ENCODE data around the gene CHAT. TPM values are rescaled to one million over a fixed set of nuclear protein-coding genes. Genes with fewer than 3 reads are reported as not detected.

CHAT gene
- total and polyA plus RNA-seq, 2 experiments from 2014 or later: not detected

DNA sequence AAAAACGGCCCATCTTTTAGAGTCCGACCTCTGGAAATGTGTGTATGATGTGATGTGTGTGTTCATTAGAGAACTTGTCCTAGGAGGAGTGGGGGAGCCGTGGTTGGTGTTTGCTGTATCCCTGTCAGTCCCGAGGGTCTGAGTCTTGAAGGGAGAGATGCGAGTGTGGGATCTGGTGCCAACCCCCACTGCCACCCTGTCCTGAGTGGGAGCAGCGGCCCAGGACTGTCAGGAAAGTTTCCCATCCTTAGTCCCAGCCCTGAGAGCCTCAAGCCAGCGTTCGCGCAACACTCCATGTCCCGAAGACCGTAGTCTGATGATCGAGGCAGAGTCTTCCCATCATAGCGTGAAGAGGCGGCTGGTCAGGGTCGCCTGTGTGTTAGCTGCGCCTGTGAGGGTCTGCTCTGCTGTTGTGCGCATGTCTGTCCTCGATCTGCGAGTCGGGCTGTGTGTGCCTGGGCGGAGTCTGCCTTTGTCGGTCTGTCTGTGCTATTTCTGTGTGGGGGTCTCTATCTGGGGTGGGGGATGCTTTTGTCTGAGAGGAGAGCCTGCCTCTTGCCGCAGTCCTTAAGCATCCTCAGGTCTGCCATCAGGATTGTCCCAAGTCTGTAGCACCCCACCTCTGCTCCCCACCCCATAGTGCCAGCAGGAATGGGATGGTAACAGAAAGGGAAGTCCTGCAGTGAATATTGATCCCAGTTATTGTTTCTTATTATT, 514 bp upstream of the CHAT start:
- H3K79me2 ChIP-seq (ENCODE audit: insufficient read depth): no peaks in the 10 kb centered on the region
- no peak overlapping the region for H2AFZ ChIP-seq
- TF ChIP-seq EZH2phosphoT487 (IDR thresholded peaks at IDR 0.05; ENCODE audit: insufficient read depth, low read depth) (0 out of 2 replicates have a peak, but pooled peaks have one; percentile 7), EZH2 (IDR thresholded peaks at IDR 0.05; ENCODE audit: insufficient read depth, poor library complexity, severe bottlenecking) (peak; percentile 76)
- no peak for DNase-seq
- in situ Hi-C loops (cut with MboI): no loop called here
- H3K27me3 ChIP-seq (replicated peaks; ENCODE audit: insufficient read depth): peaks cover 84% of the 10 kb centered on the region
- no peaks in the 10 kb centered on the region for H3K4me1 ChIP-seq (ENCODE audit: insufficient read depth)
- H4K20me1 ChIP-seq (ENCODE audit: insufficient read depth): no peaks in the 10 kb centered on the region
- no peaks in the 10 kb centered on the region for H3K9me3 ChIP-seq (ENCODE audit: low read depth)
- H3K9ac ChIP-seq: no peak overlapping the region
- H3K27ac ChIP-seq: no peak overlapping the region
- H3F3A ChIP-seq (ENCODE audit: insufficient read depth): no peaks in the 10 kb centered on the region
- H3K36me3 ChIP-seq (ENCODE audit: low read depth): no peaks in the 10 kb centered on the region
- 6 to 18% methylated on average over 20 to 23 of the region's 23 CpGs for WGBS, 2 experiments (ENCODE audit: low coverage in 1 of 2, low lambda C conversion rate in 2 of 2, missing lambda C conversion rate in 2 of 2)
- H3K4me2 ChIP-seq (ENCODE audit: unreplicated experiment): no peak overlapping the region
- H3K9me2 ChIP-seq (ENCODE audit: insufficient read depth): no peaks in the 10 kb centered on the region
- H3K4me3 ChIP-seq: no peak overlapping the region

GRCh38 chr10:49614242-49615198, 683 bp downstream of the CHAT start:
- in situ Hi-C loops (cut with MboI): no loop called here
- 2 to 3% methylated on average over 31 to 47 of the region's 49 CpGs for WGBS, 2 experiments (ENCODE audit: low coverage in 1 of 2, low lambda C conversion rate in 2 of 2, missing lambda C conversion rate in 2 of 2)

DNA sequence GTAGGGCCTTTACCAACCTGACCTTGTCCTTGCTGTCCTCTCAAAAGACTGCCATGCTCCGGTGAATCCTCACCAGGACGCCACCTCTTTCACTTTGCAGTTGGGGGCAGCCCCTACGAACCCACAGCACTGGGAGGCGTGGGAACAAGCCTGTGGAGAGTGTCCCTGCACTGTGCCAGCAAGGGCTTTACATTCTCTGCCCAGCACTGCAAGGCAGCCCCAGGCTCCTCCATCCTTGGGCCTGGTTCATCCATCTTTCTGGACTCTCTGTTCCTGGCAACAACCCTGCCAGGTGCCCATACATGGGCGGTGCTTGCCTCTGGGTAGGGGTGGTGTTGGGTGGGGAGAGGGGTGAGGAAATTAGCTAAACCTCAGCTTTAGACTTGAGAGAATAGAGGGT, 1.4 kb downstream of the CHAT start:
- no peak overlapping the region for H3K4me3 ChIP-seq
- in situ Hi-C loops (cut with MboI): no loop called here
- no peak overlapping the region for H3K9ac ChIP-seq

More at GRCh38 chr10:49614242-49615198, 683 bp downstream of the CHAT start:
- no peak for DNase-seq
- no peaks in the 10 kb centered on the region for H3K4me1 ChIP-seq (ENCODE audit: insufficient read depth)
- no peaks in the 10 kb centered on the region for H3K9me2 ChIP-seq (ENCODE audit: insufficient read depth)
- H3K79me2 ChIP-seq (ENCODE audit: insufficient read depth): no peaks in the 10 kb centered on the region
- TF ChIP-seq EZH2phosphoT487 (IDR thresholded peaks at IDR 0.05; ENCODE audit: insufficient read depth, low read depth) (no peak), EZH2 (IDR thresholded peaks at IDR 0.05; ENCODE audit: insufficient read depth, poor library complexity, severe bottlenecking) (peak; percentile 92)
- H3K27ac ChIP-seq: no peak overlapping the region
- no peak overlapping the region for H2AFZ ChIP-seq
- no peaks in the 10 kb centered on the region for H3K9me3 ChIP-seq (ENCODE audit: low read depth)
- peaks cover 83% of the 10 kb centered on the region for H3K27me3 ChIP-seq (replicated peaks; ENCODE audit: insufficient read depth)
- no peak overlapping the region for H3K4me3 ChIP-seq
- H3K9ac ChIP-seq: no peak overlapping the region
- no peak overlapping the region for H3K4me2 ChIP-seq (ENCODE audit: unreplicated experiment)
- no peaks in the 10 kb centered on the region for H3F3A ChIP-seq (ENCODE audit: insufficient read depth)
- no peaks in the 10 kb centered on the region for H3K36me3 ChIP-seq (ENCODE audit: low read depth)
- H4K20me1 ChIP-seq (ENCODE audit: insufficient read depth): no peaks in the 10 kb centered on the region

GRCh38 chr10:49615721-49616120, 1.9 kb downstream of the CHAT start:
- H3K4me1 ChIP-seq (ENCODE audit: insufficient read depth): no peaks in the 10 kb centered on the region
- H3K36me3 ChIP-seq (ENCODE audit: low read depth): no peaks in the 10 kb centered on the region
- in situ Hi-C loops (cut with MboI): no loop called here
- H3K27ac ChIP-seq: no peak overlapping the region
- H2AFZ ChIP-seq: no peak overlapping the region
- no peak overlapping the region for H3K9ac ChIP-seq
- H3F3A ChIP-seq (ENCODE audit: insufficient read depth): no peaks in the 10 kb centered on the region
- no peaks in the 10 kb centered on the region for H4K20me1 ChIP-seq (ENCODE audit: insufficient read depth)
- no peak overlapping the region for H3K4me2 ChIP-seq (ENCODE audit: unreplicated experiment)
- DNase-seq: no peak
- WGBS, 2 experiments (ENCODE audit: low coverage in 1 of 2, low lambda C conversion rate in 2 of 2, missing lambda C conversion rate in 2 of 2): 46 to 69% methylated on average over 5 of the region's 5 CpGs
- peaks cover 84% of the 10 kb centered on the region for H3K27me3 ChIP-seq (replicated peaks; ENCODE audit: insufficient read depth)
- H3K9me2 ChIP-seq (ENCODE audit: insufficient read depth): no peaks in the 10 kb centered on the region
- TF ChIP-seq EZH2 (IDR thresholded peaks at IDR 0.05; ENCODE audit: insufficient read depth, poor library complexity, severe bottlenecking) (no peak), EZH2phosphoT487 (IDR thresholded peaks at IDR 0.05; ENCODE audit: insufficient read depth, low read depth) (no peak)
- H3K4me3 ChIP-seq: no peak overlapping the region
- H3K79me2 ChIP-seq (ENCODE audit: insufficient read depth): no peaks in the 10 kb centered on the region
- no peaks in the 10 kb centered on the region for H3K9me3 ChIP-seq (ENCODE audit: low read depth)

More for the DNA sequence above, 1.4 kb downstream of the CHAT start:
- Histone ChIP-seq H3K9me3 (ENCODE audit: low read depth) (no peaks in the 10 kb centered on the region), H2AFZ (no peak overlapping the region), H3F3A (ENCODE audit: insufficient read depth) (no peaks in the 10 kb centered on the region), H3K79me2 (ENCODE audit: insufficient read depth) (no peaks in the 10 kb centered on the region), H4K20me1 (ENCODE audit: insufficient read depth) (no peaks in the 10 kb centered on the region), H3K4me1 (ENCODE audit: insufficient read depth) (no peaks in the 10 kb centered on the region), H3K27ac (no peak overlapping the region), H3K36me3 (ENCODE audit: low read depth) (no peaks in the 10 kb centered on the region), H3K9me2 (ENCODE audit: insufficient read depth) (no peaks in the 10 kb centered on the region), H3K27me3 (replicated peaks; ENCODE audit: insufficient read depth) (peaks cover 80% of the 10 kb centered on the region), H3K4me2 (ENCODE audit: unreplicated experiment) (no peak overlapping the region)
- TF ChIP-seq EZH2phosphoT487 (IDR thresholded peaks at IDR 0.05; ENCODE audit: insufficient read depth, low read depth) (no peak), EZH2 (IDR thresholded peaks at IDR 0.05; ENCODE audit: insufficient read depth, poor library complexity, severe bottlenecking) (no peak)
- DNase-seq: no peak
- 23 to 27% methylated on average over 5 of the region's 5 CpGs for WGBS, 2 experiments (ENCODE audit: low coverage in 1 of 2, low lambda C conversion rate in 2 of 2, missing lambda C conversion rate in 2 of 2)
